Mucosa of descending colon (tissue), 3 donors: ENCODE results near the gene EFTUD2. TPM values are rescaled to one million over a fixed set of nuclear protein-coding genes. Genes with fewer than 3 reads are reported as not detected.

Source experiments
- ATAC-seq: fragments of 200-7000 bp; cut with Tn5 transposase; one replicate; pipeline ENCODE4 v1.9.1; 2020; ENCODE audit warnings: mild to moderate bottlenecking, moderate library complexity
- DNase-seq, 3 donors: peaks; one replicate each; pipeline ENCODE4 v3.0.0-alpha.2; 2020
- H3K36me3 ChIP-seq: fragments of 200-600 bp; one replicate; pipeline ENCODE4 v1.8.0; 2021; ENCODE audit warnings: low read depth, mild to moderate bottlenecking
- H3K4me1 ChIP-seq: fragments of 200-600 bp; one replicate; pipeline ENCODE4 v1.8.0; 2021; ENCODE audit warnings: low read depth, mild to moderate bottlenecking
- H3K4me3 ChIP-seq: fragments of 200-600 bp; one replicate; pipeline ENCODE4 v1.8.0; 2021; ENCODE audit warnings: mild to moderate bottlenecking
- H3K9me3 ChIP-seq: fragments of 200-600 bp; one replicate; pipeline ENCODE4 v1.8.0; 2021; ENCODE audit warnings: mild to moderate bottlenecking
- intact Hi-C, 2 donors: fragments of 100-400 bp; cut with DNase I in 1 of 2; cut with micrococcal nuclease in 1 of 2; formaldehyde crosslinking; loops; one replicate each; pipeline versions ENCODE4 v1.11.0 to v1.11.1; 2022; cut with DNase I, micrococcal nuclease
- total RNA-seq, 3 donors: library from RNA; stranded (reverse); fragmentation: NEBNext Ultra II Directional in 2 of 3; extraction: Animal tissue kit (Norgen Biotek cat#: 25700) in 2 of 3; gene quantifications; one replicate each; pipeline versions ENCODE4 v1.2.1 to v1.2.4, GENCODE V29; 2021 to 2023
- TF ChIP-seq, protein P1 (sequence below): fragments of 200-600 bp; IDR thresholded peaks from one replicate; pipeline ENCODE4 v1.8.0; 2022; ENCODE audit warnings: antibody characterized with exemption, mild to moderate bottlenecking
- donor health status: DM: no; HTN: no; CAD: no; lungs with moderate emphysema.
- donor health status: DM: no; HTN: no; CAD: no.
- donor health status: DM: no; HTN: yes; CAD: no.

EFTUD2 gene
- total RNA-seq, 3 donors from 2014 or later, result 66.3 to 88.1 (median 82.0) TPM

GRCh38 chr17:44924107-44924544, 24.9 kb upstream of the EFTUD2 start:
- H3K9me3 ChIP-seq, result no peaks in the 10 kb centered on the region
- intact Hi-C loops, result loop anchor here (5.0 to 10.0 kb wide), 4 partner anchors 91 to 191 kb away; no protein-coding TSS in a partner anchor
- DNase-seq, result no peak
- no peak overlapping the region for H3K4me3 ChIP-seq
- H3K36me3 ChIP-seq, result no peaks in the 10 kb centered on the region
- no peak for ATAC-seq
- TF ChIP-seq, protein P1, sequence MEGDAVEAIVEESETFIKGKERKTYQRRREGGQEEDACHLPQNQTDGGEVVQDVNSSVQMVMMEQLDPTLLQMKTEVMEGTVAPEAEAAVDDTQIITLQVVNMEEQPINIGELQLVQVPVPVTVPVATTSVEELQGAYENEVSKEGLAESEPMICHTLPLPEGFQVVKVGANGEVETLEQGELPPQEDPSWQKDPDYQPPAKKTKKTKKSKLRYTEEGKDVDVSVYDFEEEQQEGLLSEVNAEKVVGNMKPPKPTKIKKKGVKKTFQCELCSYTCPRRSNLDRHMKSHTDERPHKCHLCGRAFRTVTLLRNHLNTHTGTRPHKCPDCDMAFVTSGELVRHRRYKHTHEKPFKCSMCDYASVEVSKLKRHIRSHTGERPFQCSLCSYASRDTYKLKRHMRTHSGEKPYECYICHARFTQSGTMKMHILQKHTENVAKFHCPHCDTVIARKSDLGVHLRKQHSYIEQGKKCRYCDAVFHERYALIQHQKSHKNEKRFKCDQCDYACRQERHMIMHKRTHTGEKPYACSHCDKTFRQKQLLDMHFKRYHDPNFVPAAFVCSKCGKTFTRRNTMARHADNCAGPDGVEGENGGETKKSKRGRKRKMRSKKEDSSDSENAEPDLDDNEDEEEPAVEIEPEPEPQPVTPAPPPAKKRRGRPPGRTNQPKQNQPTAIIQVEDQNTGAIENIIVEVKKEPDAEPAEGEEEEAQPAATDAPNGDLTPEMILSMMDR, result no peak
- no peaks in the 10 kb centered on the region for H3K4me1 ChIP-seq

DNA sequence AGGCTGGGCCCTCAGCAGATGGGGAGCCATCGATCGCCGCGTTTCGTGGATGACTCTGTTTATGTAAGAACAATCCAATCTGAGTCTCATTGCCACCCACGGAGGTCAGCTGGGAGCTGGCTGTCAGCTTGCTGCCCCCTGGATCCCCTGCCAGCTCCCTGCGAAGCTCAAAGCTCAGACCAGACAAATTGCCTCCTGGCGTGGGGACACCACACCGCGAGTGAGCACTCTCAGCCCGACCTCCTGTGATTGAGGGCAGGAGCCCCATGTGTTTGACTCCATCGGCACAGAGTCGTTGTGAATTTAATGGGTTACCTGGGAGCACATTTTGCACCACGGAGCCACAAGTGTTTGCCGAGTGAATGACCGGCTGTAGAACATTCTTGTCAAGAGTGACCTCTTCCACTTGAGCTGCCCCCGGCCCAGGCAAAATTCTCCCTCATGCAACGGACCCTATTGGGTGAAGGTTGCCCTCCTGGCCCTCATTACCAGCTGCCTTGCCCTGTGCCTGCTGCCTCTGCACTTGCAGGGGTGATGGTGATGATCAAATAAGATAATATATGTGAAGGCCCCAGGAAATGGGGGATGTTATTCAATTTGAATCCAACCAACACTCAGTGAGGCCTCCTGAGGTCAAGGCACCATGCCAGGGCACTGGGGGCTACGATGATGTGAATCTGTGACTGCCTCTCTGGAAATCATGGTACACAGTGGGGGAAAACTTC, 23.7 kb upstream of the EFTUD2 start:
- intact Hi-C loops, result loop anchor here (5.0 to 10.0 kb wide), 4 partner anchors 92 to 192 kb away; no protein-coding TSS in a partner anchor
- no peaks in the 10 kb centered on the region for H3K4me1 ChIP-seq
- H3K36me3 ChIP-seq, result no peaks in the 10 kb centered on the region
- TF ChIP-seq, protein P1, result no peak
- ATAC-seq (no peak), DNase-seq (no peak)
- H3K9me3 ChIP-seq, result no peaks in the 10 kb centered on the region
- no peak overlapping the region for H3K4me3 ChIP-seq

- intact Hi-C loops, result loop anchor here (5.0 to 10.0 kb wide), 4 partner anchors 93 to 193 kb away; no protein-coding TSS in a partner anchor
- TF ChIP-seq, protein P1, result no peak
- DNase-seq (no peak), ATAC-seq (no peak)
- Histone ChIP-seq H3K36me3 (no peaks in the 10 kb centered on the region), H3K9me3 (no peaks in the 10 kb centered on the region), H3K4me1 (no peaks in the 10 kb centered on the region), H3K4me3 (no peak overlapping the region)
These were observed 22.9 kb upstream of the EFTUD2 start for GRCh38 chr17:44922136-44922535.

DNA sequence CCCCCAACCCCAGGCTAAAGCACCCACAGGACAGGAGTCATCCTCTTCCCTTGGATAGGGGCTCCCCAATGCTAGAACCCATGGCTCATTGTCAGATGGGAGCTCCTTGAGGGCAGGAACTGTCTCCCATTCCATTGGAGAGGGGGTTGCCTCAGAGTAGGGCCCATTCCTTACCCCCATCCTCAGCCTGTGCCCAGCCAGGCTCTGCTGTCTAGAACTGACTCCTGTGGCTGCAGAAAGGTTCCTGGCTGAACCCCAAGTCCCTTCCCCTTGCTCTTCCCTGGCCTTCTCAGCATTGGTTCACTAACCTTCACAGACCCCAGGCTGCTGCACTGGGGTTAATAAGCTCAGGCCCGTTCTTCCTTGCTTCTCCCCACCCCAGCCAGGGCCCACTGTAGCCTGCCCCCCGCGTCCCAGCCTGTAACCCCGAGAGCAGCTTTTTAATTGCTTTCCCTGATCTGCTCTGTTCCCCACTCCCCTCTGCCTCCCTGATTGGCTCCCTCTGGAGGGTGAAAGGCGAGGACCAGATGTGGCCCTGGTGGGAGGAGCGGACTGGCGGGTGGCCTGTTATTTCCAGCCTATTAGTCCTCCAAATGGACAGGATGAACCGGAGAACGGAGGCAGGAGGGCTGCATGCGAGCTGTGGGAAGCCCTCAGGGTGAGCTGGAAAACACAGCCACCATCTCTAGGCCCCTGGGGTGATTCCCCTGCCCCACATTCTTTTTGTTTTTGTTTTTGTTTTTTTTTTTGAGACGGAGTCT, 22.1 kb upstream of the EFTUD2 start:
- TF ChIP-seq, protein P1, result no peak
- Histone ChIP-seq H3K4me1 (no peaks in the 10 kb centered on the region), H3K9me3 (no peaks in the 10 kb centered on the region), H3K4me3 (no peak overlapping the region), H3K36me3 (no peaks in the 10 kb centered on the region)
- intact Hi-C loops, result loop anchor here (5.0 to 10.0 kb wide), 4 partner anchors 93 to 193 kb away; no protein-coding TSS in a partner anchor
- DNase-seq (no peak), ATAC-seq (no peak)

GRCh38 chr17:44920565-44920940, 21.3 kb upstream of the EFTUD2 start:
- intact Hi-C loops, result loop anchor here (5.0 to 10.0 kb wide), 4 partner anchors 94 to 194 kb away; no protein-coding TSS in a partner anchor
- TF ChIP-seq, protein P1, result no peak
- H3K4me3 ChIP-seq, result no peak overlapping the region
- H3K4me1 ChIP-seq, result no peaks in the 10 kb centered on the region
- no peaks in the 10 kb centered on the region for H3K36me3 ChIP-seq
- ATAC-seq (no peak), DNase-seq (no peak)
- H3K9me3 ChIP-seq, result no peaks in the 10 kb centered on the region
